ENCODE data around the gene DNAL1. TPM values are rescaled to one million over a fixed set of nuclear protein-coding genes. Genes with fewer than 3 reads are reported as not detected.
"Not testable (repeated sequence)": the region's sequence is repeated elsewhere in the genome, so short reads cannot be mapped to it uniquely, and the experiment has no call there.

Gene DNAL1
- total RNA-seq, 2 donors from 2014 or later, result 22.9 to 30.5 TPM

DNA sequence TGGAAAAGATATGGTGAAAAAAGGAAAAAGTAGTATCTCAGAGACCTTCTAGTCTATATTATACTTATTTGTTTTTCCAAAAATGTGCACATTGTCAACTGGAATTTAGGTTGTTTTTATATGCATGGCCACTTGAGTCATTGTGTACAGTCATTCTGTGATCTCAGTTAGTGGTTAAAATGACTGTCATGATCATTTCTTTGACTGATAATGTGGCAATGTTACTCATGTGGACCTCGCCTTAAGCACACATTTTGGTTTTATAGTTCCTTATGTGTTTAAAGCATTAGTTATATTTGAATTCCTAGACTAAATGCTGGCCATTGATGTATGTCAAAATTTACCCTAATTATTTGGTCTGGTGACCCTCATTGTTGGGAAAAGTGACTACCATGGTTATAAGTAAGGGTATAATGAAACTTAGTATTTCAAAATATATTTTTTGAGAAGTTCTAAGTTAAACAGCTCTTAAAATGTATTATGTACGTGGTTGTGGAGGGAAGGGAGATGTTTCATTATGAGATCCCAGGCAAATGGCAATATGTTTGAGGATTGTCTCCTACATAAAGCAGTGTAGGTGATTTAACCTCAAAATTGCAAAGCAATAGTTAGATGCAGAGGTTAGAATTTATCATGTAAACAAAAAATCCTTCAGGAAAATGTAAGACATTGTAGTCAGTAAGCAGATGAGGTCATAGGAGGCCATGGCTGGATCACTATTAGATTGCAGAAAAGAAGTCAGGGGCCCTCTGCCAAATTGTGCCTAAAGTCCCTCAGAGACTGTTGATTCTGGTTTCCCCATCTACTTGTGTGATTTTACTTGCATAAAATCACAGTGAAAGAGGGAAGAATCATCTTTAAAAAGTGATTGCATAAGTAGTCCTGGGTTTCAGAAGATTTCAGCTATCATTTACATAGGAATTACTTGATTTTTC lies 51.9 kb downstream of the DNAL1 start:
- H3K4me3 Mint-ChIP-seq, result no peak overlapping the region
- H3K36me3 Mint-ChIP-seq (ENCODE audit: low read depth), result peaks cover 42% of the 10 kb centered on the region
- H3K27me3 Mint-ChIP-seq (ENCODE audit: insufficient read depth), result no peaks in the 10 kb centered on the region
- no peak overlapping the region for H3K4me3 ChIP-seq (ENCODE audit: low read length)
- no peak overlapping the region for H3K27ac Mint-ChIP-seq
- H3K4me1 Mint-ChIP-seq, result peaks cover 6% of the 10 kb centered on the region
- no peak overlapping the region for H3K9ac ChIP-seq (ENCODE audit: extremely low read depth, low read length, poor library complexity, severe bottlenecking)
- DNase-seq, result no peak
- peaks cover 2% of the 10 kb centered on the region for H3K9me3 Mint-ChIP-seq
- no peaks in the 10 kb centered on the region for H3K9me3 ChIP-seq (ENCODE audit: control insufficient read depth, low read length)
- no peak overlapping the region for H3K27ac ChIP-seq (ENCODE audit: low read depth, low read length)
- peaks cover 31% of the 10 kb centered on the region for H3K36me3 ChIP-seq (ENCODE audit: control insufficient read depth, insufficient read depth, low read length)
- WGBS, 2 experiments (ENCODE audit: insufficient coverage in 1 of 2, insufficient read length in 1 of 2), result 92 to 100% methylated on average over 1 to 2 of the region's 2 CpGs
- H3K4me1 ChIP-seq (ENCODE audit: control insufficient read depth, insufficient read depth, low read length), result peaks cover 5% of the 10 kb centered on the region
- H3K27me3 ChIP-seq (ENCODE audit: control insufficient read depth, insufficient read depth, low read length, poor library complexity, severe bottlenecking), result no peaks in the 10 kb centered on the region
- TF ChIP-seq, protein P1, sequence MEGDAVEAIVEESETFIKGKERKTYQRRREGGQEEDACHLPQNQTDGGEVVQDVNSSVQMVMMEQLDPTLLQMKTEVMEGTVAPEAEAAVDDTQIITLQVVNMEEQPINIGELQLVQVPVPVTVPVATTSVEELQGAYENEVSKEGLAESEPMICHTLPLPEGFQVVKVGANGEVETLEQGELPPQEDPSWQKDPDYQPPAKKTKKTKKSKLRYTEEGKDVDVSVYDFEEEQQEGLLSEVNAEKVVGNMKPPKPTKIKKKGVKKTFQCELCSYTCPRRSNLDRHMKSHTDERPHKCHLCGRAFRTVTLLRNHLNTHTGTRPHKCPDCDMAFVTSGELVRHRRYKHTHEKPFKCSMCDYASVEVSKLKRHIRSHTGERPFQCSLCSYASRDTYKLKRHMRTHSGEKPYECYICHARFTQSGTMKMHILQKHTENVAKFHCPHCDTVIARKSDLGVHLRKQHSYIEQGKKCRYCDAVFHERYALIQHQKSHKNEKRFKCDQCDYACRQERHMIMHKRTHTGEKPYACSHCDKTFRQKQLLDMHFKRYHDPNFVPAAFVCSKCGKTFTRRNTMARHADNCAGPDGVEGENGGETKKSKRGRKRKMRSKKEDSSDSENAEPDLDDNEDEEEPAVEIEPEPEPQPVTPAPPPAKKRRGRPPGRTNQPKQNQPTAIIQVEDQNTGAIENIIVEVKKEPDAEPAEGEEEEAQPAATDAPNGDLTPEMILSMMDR (conservative IDR thresholded peaks at IDR 0.05), result no peak

DNA sequence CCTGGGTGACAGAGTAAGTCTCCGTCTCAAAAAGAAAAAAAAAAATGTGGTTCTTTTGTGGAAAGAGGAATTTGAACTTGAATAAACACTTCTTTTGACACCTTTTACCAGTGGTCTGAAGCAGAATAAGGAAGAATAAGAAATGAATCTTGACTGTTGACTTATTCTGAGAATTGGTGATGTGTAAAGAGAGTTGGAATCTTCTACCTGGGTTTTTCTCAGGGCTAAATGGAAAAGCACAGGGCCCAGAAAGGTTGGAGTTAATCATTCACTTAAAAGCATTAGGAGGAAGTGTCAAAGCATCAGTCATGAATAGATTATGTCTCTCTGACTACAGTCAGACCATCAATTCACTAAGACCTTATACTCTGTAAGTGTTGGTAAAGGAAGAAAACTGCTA lies 55.5 kb downstream of the DNAL1 start:
- Histone ChIP-seq H3K36me3 (ENCODE audit: control insufficient read depth, insufficient read depth, low read length) (peaks cover 24% of the 10 kb centered on the region), H3K9ac (ENCODE audit: extremely low read depth, low read length, poor library complexity, severe bottlenecking) (no peak overlapping the region), H3K4me3 (ENCODE audit: low read length) (no peak overlapping the region), H3K27me3 (ENCODE audit: control insufficient read depth, insufficient read depth, low read length, poor library complexity, severe bottlenecking) (no peaks in the 10 kb centered on the region), H3K4me1 (ENCODE audit: control insufficient read depth, insufficient read depth, low read length) (peaks cover 5% of the 10 kb centered on the region), H3K27ac (ENCODE audit: low read depth, low read length) (no peak overlapping the region), H3K9me3 (ENCODE audit: control insufficient read depth, low read length) (peaks cover 21% of the 10 kb centered on the region)
- 100% methylated on average over 1 of the region's 1 CpG; no CpG with 5 or more reads in 1 of the 2 experiments for WGBS, 2 experiments (ENCODE audit: insufficient coverage in 1 of 2, insufficient read length in 1 of 2)
- no peaks in the 10 kb centered on the region for H3K27me3 Mint-ChIP-seq (ENCODE audit: insufficient read depth)
- no peak overlapping the region for H3K27ac Mint-ChIP-seq
- peaks cover 47% of the 10 kb centered on the region for H3K36me3 Mint-ChIP-seq (ENCODE audit: low read depth)
- H3K4me3 Mint-ChIP-seq, result no peak overlapping the region
- H3K9me3 Mint-ChIP-seq, result peaks cover 33% of the 10 kb centered on the region
- no peak for DNase-seq
- TF ChIP-seq, protein P1 (conservative IDR thresholded peaks at IDR 0.05), result no peak
- peaks cover 14% of the 10 kb centered on the region for H3K4me1 Mint-ChIP-seq

DNA sequence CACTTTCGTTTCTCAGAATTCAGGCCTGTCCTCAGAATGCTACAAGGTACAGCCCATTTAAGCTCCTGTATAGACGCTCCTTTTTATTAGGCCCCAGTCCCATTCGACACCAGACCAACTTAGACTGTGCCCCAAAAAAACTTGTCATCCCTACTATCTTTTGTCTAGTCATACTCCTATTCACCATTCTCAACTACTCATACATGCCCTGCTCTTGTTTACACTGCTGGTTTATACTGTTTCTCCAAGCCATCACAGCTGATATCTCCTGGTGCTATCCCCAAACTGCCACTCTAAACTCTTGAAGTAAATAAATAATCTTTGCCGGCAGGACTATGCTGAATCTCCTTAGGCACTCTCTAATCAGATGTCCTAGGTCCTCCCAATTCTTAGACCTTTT lies 63.3 kb downstream of the DNAL1 start:
- H3K27ac Mint-ChIP-seq; H3K4me1 ChIP-seq (ENCODE audit: control insufficient read depth, insufficient read depth, low read length); H3K9ac ChIP-seq (ENCODE audit: extremely low read depth, low read length, poor library complexity, severe bottlenecking); H3K4me3 ChIP-seq (ENCODE audit: low read length); H3K4me3 Mint-ChIP-seq; H3K27me3 ChIP-seq (ENCODE audit: control insufficient read depth, insufficient read depth, low read length, poor library complexity, severe bottlenecking); DNase-seq; H3K9me3 ChIP-seq (ENCODE audit: control insufficient read depth, low read length); H3K36me3 ChIP-seq (ENCODE audit: control insufficient read depth, insufficient read depth, low read length); H3K27ac ChIP-seq (ENCODE audit: low read depth, low read length); H3K27me3 Mint-ChIP-seq (ENCODE audit: insufficient read depth): not testable (repeated sequence)
- Mint-ChIP-seq H3K9me3 (peaks cover 20% of the 10 kb centered on the region), H3K4me1 (peaks cover 43% of the 10 kb centered on the region), H3K36me3 (ENCODE audit: low read depth) (peaks cover 28% of the 10 kb centered on the region)
- WGBS, 2 experiments (ENCODE audit: insufficient coverage in 1 of 2, insufficient read length in 1 of 2), result 94 to 100% methylated on average over 3 to 4 of the region's 4 CpGs

Data from endodermal cell (in vitro differentiated cells).